ENCODE data around the gene IRS1.

- TF ChIP-seq, protein P1, sequence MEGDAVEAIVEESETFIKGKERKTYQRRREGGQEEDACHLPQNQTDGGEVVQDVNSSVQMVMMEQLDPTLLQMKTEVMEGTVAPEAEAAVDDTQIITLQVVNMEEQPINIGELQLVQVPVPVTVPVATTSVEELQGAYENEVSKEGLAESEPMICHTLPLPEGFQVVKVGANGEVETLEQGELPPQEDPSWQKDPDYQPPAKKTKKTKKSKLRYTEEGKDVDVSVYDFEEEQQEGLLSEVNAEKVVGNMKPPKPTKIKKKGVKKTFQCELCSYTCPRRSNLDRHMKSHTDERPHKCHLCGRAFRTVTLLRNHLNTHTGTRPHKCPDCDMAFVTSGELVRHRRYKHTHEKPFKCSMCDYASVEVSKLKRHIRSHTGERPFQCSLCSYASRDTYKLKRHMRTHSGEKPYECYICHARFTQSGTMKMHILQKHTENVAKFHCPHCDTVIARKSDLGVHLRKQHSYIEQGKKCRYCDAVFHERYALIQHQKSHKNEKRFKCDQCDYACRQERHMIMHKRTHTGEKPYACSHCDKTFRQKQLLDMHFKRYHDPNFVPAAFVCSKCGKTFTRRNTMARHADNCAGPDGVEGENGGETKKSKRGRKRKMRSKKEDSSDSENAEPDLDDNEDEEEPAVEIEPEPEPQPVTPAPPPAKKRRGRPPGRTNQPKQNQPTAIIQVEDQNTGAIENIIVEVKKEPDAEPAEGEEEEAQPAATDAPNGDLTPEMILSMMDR (IDR thresholded peaks at IDR 0.05), result no peak
- TF ChIP-seq EP300 (IDR thresholded peaks at IDR 0.05) (no peak), POLR2AphosphoS5 (IDR thresholded peaks at IDR 0.05) (no peak)
These were observed 109.1 kb downstream of the IRS1 start for GRCh38 chr2:226690461-226691024.
